GM12878 (cell line): Measurements from ENCODE around the gene CNTN4. TPM values are rescaled to one million over a fixed set of nuclear protein-coding genes. Genes with fewer than 3 reads are reported as not detected.

Source experiments
- ATAC-seq: fragments of 200-7000 bp; cut with Tn5 transposase; 3 replicates; pipeline ENCODE4 v1.9.1; 2020; ENCODE audit warnings: mild to moderate bottlenecking, moderate library complexity
- BruUV-seq: library from RNA; stranded (reverse); fragments of 400-500 nt; replicated peaks from 2 replicates; lab custom pipeline; 2021; lab: Mats Ljungman, UMichigan
- CTCF ChIA-PET: fragments of 300-600 bp; sonication (Branson Sonifier 250); formaldehyde crosslinking; extraction: SDS; loops from one replicate; lab custom pipeline; 2021; ENCODE audit warnings: inconsistent platforms; lab: Yijun Ruan, JAX
- POLR2A ChIA-PET: fragments of 350-600 bp; formaldehyde crosslinking; extraction: SDS; loops from one replicate; lab custom pipeline; 2021; ENCODE audit warnings: inconsistent platforms; lab: Charles Lee
- RAD21 ChIA-PET: fragments of 300-600 bp; sonication (Branson Sonifier 250); formaldehyde crosslinking; loops from one replicate; lab custom pipeline; 2023; ENCODE audit warnings: antibody characterized with exemption; ENCODE audit not compliant: unreplicated experiment; lab: Charles Lee
- SMC1A ChIA-PET: fragments of 300-600 bp; sonication (Branson Sonifier 250); formaldehyde crosslinking; loops from one replicate; lab custom pipeline; 2023; ENCODE audit not compliant: unreplicated experiment, uncharacterized antibody; lab: Charles Lee
- DNase-seq: peaks from one replicate; pipeline ENCODE4 v3.0.0-alpha.2; 2011; ENCODE audit warnings: low read depth, low spot score
- FAIRE-seq: peaks from 3 replicates; lab custom pipeline; 2011; peaks lifted over from hg19 to GRCh38; lab: Jason Lieb, UNC
- H2AFZ ChIP-seq: 2 replicates; pipeline ENCODE4 v1.6.0; 2011; ENCODE audit warnings: low read depth, low read length, control low read depth; ENCODE audit not compliant: control insufficient read depth
- H3K27ac ChIP-seq: 2 replicates; pipeline ENCODE4 v1.5.1; 2011; ENCODE audit warnings: control low read depth; ENCODE audit not compliant: control insufficient read depth, insufficient read depth
- H3K27me3 ChIP-seq, 2 experiments: replicated peaks in 1 of 2; 2 replicates each; pipeline versions ENCODE4 v1.6.0 to v1.6.1; 2011; ENCODE audit warnings: low read length in 1 of 2; ENCODE audit not compliant: control insufficient read depth in 2 of 2, insufficient read depth in 2 of 2
- H3K36me3 ChIP-seq, 2 experiments: 2 replicates each; pipeline ENCODE4 v1.5.1; 2011; ENCODE audit warnings: low read length in 1 of 2; ENCODE audit not compliant: control insufficient read depth in 2 of 2, insufficient read depth in 2 of 2
- H3K4me1 ChIP-seq: 2 replicates; pipeline ENCODE4 v1.6.1; 2011; ENCODE audit warnings: mild to moderate bottlenecking, low read length, moderate library complexity, mixed read lengths; ENCODE audit not compliant: control insufficient read depth, insufficient read depth
- H3K4me2 ChIP-seq: 2 replicates; pipeline ENCODE4 v1.6.0; 2011; ENCODE audit warnings: control low read depth; ENCODE audit not compliant: control insufficient read depth, insufficient read depth
- H3K4me3 ChIP-seq: fragments of 200-600 bp; sonication (generic); 2 replicates; pipeline ENCODE4 v1.5.1; 2016
- H3K79me2 ChIP-seq: 2 replicates; pipeline ENCODE4 v1.6.0; 2011; ENCODE audit warnings: low read length; ENCODE audit not compliant: control insufficient read depth, insufficient read depth
- H3K9ac ChIP-seq: 2 replicates; pipeline ENCODE4 v1.8.0; 2011; ENCODE audit warnings: low read length, control low read depth, mixed read lengths; ENCODE audit not compliant: control insufficient read depth, insufficient read depth
- H3K9me3 ChIP-seq: replicated peaks from 3 replicates; pipeline ENCODE4 v1.5.1; 2011; ENCODE audit warnings: mild to moderate bottlenecking, low read length; ENCODE audit not compliant: control insufficient read depth, insufficient read depth
- H4K20me1 ChIP-seq: 2 replicates; pipeline ENCODE4 v1.6.0; 2011; ENCODE audit not compliant: control insufficient read depth, insufficient read depth
- ATF3 ChIP-seq: IDR thresholded peaks from 2 replicates; pipeline ENCODE4 v1.6.1; 2011; ENCODE audit warnings: low read depth, mild to moderate bottlenecking, low read length, moderate library complexity, borderline replicate concordance; ENCODE audit errors: extremely low read depth
- BRCA1 ChIP-seq: IDR thresholded peaks from 2 replicates; pipeline ENCODE4 v1.6.1; 2011; ENCODE audit warnings: low read depth, low read length, improper control_type of control experiment
- CBX3 ChIP-seq: fragments of 200-600 bp; sonication (generic); IDR thresholded peaks from 2 replicates; pipeline ENCODE4 v1.6.1; 2016; ENCODE audit warnings: low read depth, borderline replicate concordance
- CREB1 ChIP-seq: IDR thresholded peaks from 2 replicates; pipeline ENCODE4 v1.6.1; 2012; ENCODE audit warnings: low read depth, mild to moderate bottlenecking, inconsistent platforms
- ETV6 ChIP-seq, 2 experiments: fragments of 450-650 bp in 1 of 2; IDR thresholded peaks in 1 of 2; conservative IDR thresholded peaks in 1 of 2; 2 replicates each; pipeline ENCODE4 v1.6.1; 2014; ENCODE audit warnings: antibody characterized with exemption in 1 of 2, borderline replicate concordance in 1 of 2, low read depth in 1 of 2, mild to moderate bottlenecking in 1 of 2, moderate library complexity in 1 of 2
- IKZF1 ChIP-seq: fragments of 450-650 bp; conservative IDR thresholded peaks from 2 replicates; pipeline ENCODE4 v1.6.1; 2017; ENCODE audit warnings: antibody characterized with exemption, mild to moderate bottlenecking
- MTA3 ChIP-seq: IDR thresholded peaks from 2 replicates; pipeline ENCODE4 v1.6.1; 2012; ENCODE audit warnings: low read length, inconsistent platforms, borderline replicate concordance
- NKRF ChIP-seq: fragments of 450-650 bp; conservative IDR thresholded peaks from 2 replicates; pipeline ENCODE4 v1.6.1; 2017; ENCODE audit warnings: mild to moderate bottlenecking, moderate library complexity
- NR2F1 ChIP-seq: fragments of 450-650 bp; conservative IDR thresholded peaks from 2 replicates; pipeline ENCODE4 v1.6.1; 2017; ENCODE audit warnings: mild to moderate bottlenecking
- PBX3 ChIP-seq: IDR thresholded peaks from 2 replicates; pipeline ENCODE4 v1.6.1; 2011; ENCODE audit warnings: mild to moderate bottlenecking, low read depth, low read length, moderate library complexity; ENCODE audit not compliant: insufficient replicate concordance
- PKNOX1 ChIP-seq: fragments of 450-650 bp; IDR thresholded peaks from 2 replicates; pipeline ENCODE4 v1.6.1; 2016; ENCODE audit warnings: mild to moderate bottlenecking
- RCOR1 ChIP-seq: conservative IDR thresholded peaks from 2 replicates; pipeline ENCODE4 v1.6.1; 2012; ENCODE audit warnings: low read depth, low read length, improper control_type of control experiment
- RELA ChIP-seq: fragments of 450-650 bp; IDR thresholded peaks from 2 replicates; pipeline ENCODE4 v1.8.0; 2014; ENCODE audit warnings: borderline replicate concordance; ENCODE audit not compliant: partially characterized antibody
- REST ChIP-seq: IDR thresholded peaks from 2 replicates; pipeline ENCODE4 v1.6.1; 2012; ENCODE audit warnings: mild to moderate bottlenecking, low read depth, low read length
- TBL1XR1 ChIP-seq: IDR thresholded peaks from 2 replicates; pipeline ENCODE4 v1.6.1; 2012; ENCODE audit warnings: low read depth, low read length, improper control_type of control experiment
- TCF12 ChIP-seq: IDR thresholded peaks from 2 replicates; pipeline ENCODE4 v1.6.1; 2011; ENCODE audit warnings: low read depth, mild to moderate bottlenecking, low read length
- ZNF24 ChIP-seq: fragments of 450-650 bp; IDR thresholded peaks from 2 replicates; pipeline ENCODE4 v1.6.1; 2017; ENCODE audit warnings: antibody characterized with exemption, mild to moderate bottlenecking
- WGBS: methylation state at CpG from one replicate; pipeline ENCODE4 v1.1.6; 2016; ENCODE audit warnings: low lambda C conversion rate; ENCODE audit not compliant: insufficient replicate concordance, insufficient coverage; ENCODE audit errors: missing lambda C conversion rate; 5-methylcytosine and 5-hydroxymethylcytosine counted together
- in situ Hi-C: fragments of 300-500 bp; cut with MboI; formaldehyde crosslinking; loops from 9 replicates; pipeline ENCODE4 v1.14.3; 2018; ENCODE audit warnings: mixed read lengths
- intact Hi-C: fragments of 100-400 bp; cut with micrococcal nuclease; formaldehyde crosslinking; loops from one replicate; pipeline ENCODE4 v1.14.2; 2022; ENCODE audit not compliant: unreplicated experiment
- polyA plus RNA-seq, 11 experiments: library from polyadenylated mRNA; depleted of rRNA in 4 of 11; unstranded in 6 of 11; stranded (reverse) in 5 of 11; fragments of >200 nt; fragmentation: Nextera tagmentation in 4 of 11; fragmentation: Illumina TruSeq in 1 of 11; extraction: Ambion mirVana in 4 of 11; extraction: Trizol in 1 of 11; gene quantifications; 1 replicate in 1 of 11; 2 replicates in 10 of 11; pipeline versions ENCODE4 v1.2.1 to v1.2.3, GENCODE V29; 2011 to 2016; ENCODE audit warnings: inconsistent platforms in 2 of 11, missing spikeins in 2 of 11, low read depth in 1 of 11
- total RNA-seq, 4 experiments: library from RNA; depleted of rRNA in 3 of 4; stranded (reverse); fragments of >200 nt in 3 of 4; fragmentation: Illumina TruSeq in 1 of 4; extraction: Trizol in 1 of 4; gene quantifications; 2 replicates each; pipeline versions ENCODE4 v1.2.1 to v1.2.3, GENCODE V29; 2013 to 2021

CNTN4 gene
- total and polyA plus RNA-seq, 10 of the 15 experiments (the other 5 are each of a cell fraction or from before 2014, with no cell fraction given), result 0.05 to 0.43 (median 0.15) TPM; not detected in 1

- in situ Hi-C loops, result no loop called here
- Histone ChIP-seq H3K9ac (no peak overlapping the region), H3K4me3 (no peak overlapping the region), H3K27ac (no peak overlapping the region), H3K27me3 (no peaks in the 10 kb centered on the region), H3K4me1 (no peaks in the 10 kb centered on the region), H2AFZ (no peak overlapping the region), H3K4me2 (no peak overlapping the region), H3K9me3 (no peaks in the 10 kb centered on the region), H3K79me2 (no peaks in the 10 kb centered on the region), H4K20me1 (no peaks in the 10 kb centered on the region), H3K36me3 (no peaks in the 10 kb centered on the region)
- FAIRE-seq, result no peak
- no peak for ATAC-seq
- ChIA-PET POLR2A (no interaction called here), SMC1A (interaction anchor here (1.1 kb wide), 1 partner anchor 18 kb away, joined by 3 read pairs; no protein-coding TSS in a partner anchor), RAD21 (no interaction called here), CTCF (no interaction called here)
- intact Hi-C loops, result no loop called here
- no peak for DNase-seq
- 4% methylated on average over 2 of the region's 2 CpGs for whole genome bisulfite sequencing
- BruUV-seq, result no TSS peak
- TF ChIP-seq PBX3 (no peak), ATF3 (no peak), CBX3 (no peak), REST (no peak), ZNF24 (no peak), RELA (no peak), TBL1XR1 (no peak), TCF12 (no peak), BRCA1 (no peak), IKZF1 (no peak), NKRF (no peak), MTA3 (no peak), RCOR1 (no peak), PKNOX1 (no peak), ETV6 (conservative IDR thresholded peaks at IDR 0.05 in 1 of 2, IDR thresholded peaks at IDR 0.05 in 1 of 2; ENCODE audit: borderline replicate concordance in 1 of 2, low read depth in 1 of 2) (no peak), NR2F1 (no peak), CREB1 (no peak)
Observed at GRCh38 chr3:2904054-2904453, 805.4 kb downstream of the CNTN4 start.
